HL-60/S4 treated with phorbol 12-myristate 13-acetate at 8.2 ng/mL for 4 days and 3 days (cell line): ENCODE measurements around the gene UBTD1.

Source experiments
- in situ Hi-C: fragments of 300-500 bp; cut with MboI; formaldehyde crosslinking; loops from 2 replicates; pipeline ENCODE4 v1.15.0; 2022; ENCODE audit warnings: low sequenced_read_pairs

The UBTD1 gene

GRCh38 chr10:97482381-97482780 lies 16.3 kb upstream of the UBTD1 start:
- in situ Hi-C loops = no loop called here

GRCh38 chr10:97483506-97483905 lies 15.2 kb upstream of the UBTD1 start:
- in situ Hi-C loops = no loop called here

GRCh38 chr10:97483921-97484320 lies 14.8 kb upstream of the UBTD1 start:
- in situ Hi-C loops = no loop called here

- in situ Hi-C loops = no loop called here
Observed at GRCh38 chr10:97485647-97486281, 13.0 kb upstream of the UBTD1 start.

GRCh38 chr10:97490592-97490991 lies 8.1 kb upstream of the UBTD1 start:
- in situ Hi-C loops = no loop called here

GRCh38 chr10:97494151-97494550 lies 4.6 kb upstream of the UBTD1 start:
- in situ Hi-C loops = no loop called here

- in situ Hi-C loops = no loop called here
Observed at GRCh38 chr10:97494863-97495506, 3.7 kb upstream of the UBTD1 start.

GRCh38 chr10:97497572-97498075 lies 1.1 kb upstream of the UBTD1 start:
- in situ Hi-C loops = no loop called here

- in situ Hi-C loops = no loop called here
Observed at GRCh38 chr10:97498076-97498840, 466 bp upstream of the UBTD1 start, which contains the start of gene MMS19. MMS19 (minus strand) TSS chr10:97498422; CDS start chr10:97498384, 38 bp downstream.

- in situ Hi-C loops = no loop called here
Observed at GRCh38 chr10:97499561-97500296, 1.0 kb downstream of the UBTD1 start.

GRCh38 chr10:97500297-97500575 lies 1.5 kb downstream of the UBTD1 start:
- in situ Hi-C loops = no loop called here

GRCh38 chr10:97502916-97503315 lies 4.2 kb downstream of the UBTD1 start:
- in situ Hi-C loops = no loop called here

GRCh38 chr10:97503406-97503805 lies 4.7 kb downstream of the UBTD1 start:
- in situ Hi-C loops = no loop called here

GRCh38 chr10:97505152-97505551 lies 6.4 kb downstream of the UBTD1 start:
- in situ Hi-C loops = no loop called here

GRCh38 chr10:97506199-97506991 lies 7.7 kb downstream of the UBTD1 start:
- in situ Hi-C loops = no loop called here

- in situ Hi-C loops = no loop called here
Observed at GRCh38 chr10:97508342-97508741, 9.6 kb downstream of the UBTD1 start.

- in situ Hi-C loops = no loop called here
Observed at GRCh38 chr10:97509120-97509680, 10.5 kb downstream of the UBTD1 start.

- in situ Hi-C loops = no loop called here
Observed at GRCh38 chr10:97510686-97511085, 12.0 kb downstream of the UBTD1 start.

- in situ Hi-C loops = no loop called here
Observed at GRCh38 chr10:97511711-97512440, 13.2 kb downstream of the UBTD1 start.

GRCh38 chr10:97512993-97513392 lies 14.3 kb downstream of the UBTD1 start:
- in situ Hi-C loops = no loop called here
